Panc1 (cell line): ENCODE results near the gene CACNA1I. TPM values are rescaled to one million over a fixed set of nuclear protein-coding genes. Genes with fewer than 3 reads are reported as not detected.

Experiments used
- ATAC-seq: fragments of 200-7000 bp; cut with Tn5 transposase; 2 replicates; pipeline ENCODE4 v1.9.1; 2020; ENCODE audit warnings: mild to moderate bottlenecking, moderate library complexity
- BruUV-seq: library from RNA; stranded (reverse); fragments of 400-500 nt; replicated peaks from 2 replicates; lab custom pipeline; 2021; lab: Mats Ljungman, UMichigan
- CTCF ChIA-PET: fragments of 300-600 bp; sonication (Branson Sonifier 250); formaldehyde crosslinking; loops from one replicate; lab custom pipeline; 2022; ENCODE audit warnings: antibody characterized with exemption; lab: Charles Lee
- POLR2A ChIA-PET: fragments of 300-600 bp; sonication (Branson Sonifier 250); formaldehyde crosslinking; loops from one replicate; lab custom pipeline; 2022; ENCODE audit warnings: antibody characterized with exemption; lab: Charles Lee
- DNase-seq: peaks from one replicate; pipeline ENCODE4 v3.0.0-alpha.2; 2010; ENCODE audit warnings: low read depth, low spot score
- H3K27ac ChIP-seq: 2 replicates; pipeline ENCODE4 v1.5.1; 2011; ENCODE audit warnings: mild to moderate bottlenecking, low read length, inconsistent platforms
- H3K27me3 ChIP-seq: fragments of 200-500 bp; sonication (Bioruptor generic); 2 replicates; pipeline ENCODE4 v1.6.0; 2014; ENCODE audit warnings: low read length, inconsistent platforms; ENCODE audit not compliant: control insufficient read depth, insufficient read depth
- H3K36me3 ChIP-seq: fragments of 200-500 bp; sonication (Bioruptor generic); 2 replicates; pipeline ENCODE4 v1.5.1; 2014; ENCODE audit warnings: inconsistent platforms, mild to moderate bottlenecking, low read length, moderate library complexity; ENCODE audit not compliant: control insufficient read depth, insufficient read depth
- H3K4me1 ChIP-seq: 2 replicates; pipeline ENCODE4 v1.5.1; 2011; ENCODE audit warnings: inconsistent platforms, mild to moderate bottlenecking, low read length, moderate library complexity; ENCODE audit not compliant: control insufficient read depth, insufficient read depth
- H3K4me3 ChIP-seq, 2 experiments: 2 replicates each; pipeline ENCODE4 v1.5.1; 2011 to 2012; ENCODE audit warnings: low read depth in 2 of 2, low read length in 2 of 2, mild to moderate bottlenecking in 2 of 2, inconsistent platforms in 1 of 2, moderate library complexity in 1 of 2
- H3K9me3 ChIP-seq: fragments of 200-500 bp; sonication (Bioruptor generic); 2 replicates; pipeline ENCODE4 v1.5.1; 2014; ENCODE audit warnings: low read depth, mild to moderate bottlenecking, inconsistent platforms, low read length, moderate library complexity; ENCODE audit not compliant: control insufficient read depth, insufficient read depth
- CTCF ChIP-seq: fragments of 450-650 bp; IDR thresholded peaks from 2 replicates; pipeline ENCODE4 v1.5.1; 2017; ENCODE audit warnings: mild to moderate bottlenecking
- POLR2AphosphoS5 ChIP-seq: IDR thresholded peaks from 2 replicates; pipeline ENCODE4 v1.6.1; 2012; ENCODE audit warnings: mild to moderate bottlenecking, low read depth, low read length, moderate library complexity
- REST ChIP-seq, 2 experiments: IDR thresholded peaks; 2 replicates each; pipeline ENCODE4 v1.6.1; 2011 to 2012; ENCODE audit warnings: low read depth in 2 of 2, control low read depth in 1 of 2, low read length in 1 of 2, mild to moderate bottlenecking in 1 of 2, moderate library complexity in 1 of 2; ENCODE audit not compliant: insufficient read depth in 1 of 2
- SIN3A ChIP-seq: IDR thresholded peaks from 2 replicates; pipeline ENCODE4 v1.6.1; 2012; ENCODE audit warnings: low read depth, mild to moderate bottlenecking, low read length, moderate library complexity, borderline replicate concordance; ENCODE audit not compliant: insufficient read depth
- TCF7L2 ChIP-seq: IDR thresholded peaks from 2 replicates; pipeline ENCODE4 v1.6.1; 2011; ENCODE audit warnings: mild to moderate bottlenecking, low read depth, low read length, inconsistent platforms
- in situ Hi-C: cut with HindIII; loops from 2 replicates; pipeline ENCODE4 v1.10.0; 2016; ENCODE audit warnings: low sequenced_read_pairs, low pct_unique_long_range_greater_than_20kb
- intact Hi-C: fragments of 100-400 bp; cut with micrococcal nuclease; formaldehyde crosslinking; loops from one replicate; pipeline ENCODE4 v1.10.0; 2022; ENCODE audit not compliant: unreplicated experiment
- total RNA-seq: library from RNA; stranded (reverse); gene quantifications from one replicate; pipeline ENCODE4 v1.2.1, GENCODE V29; 2021; ENCODE audit not compliant: unreplicated experiment

The CACNA1I gene
- total RNA-seq, 1 experiment from 2014 or later: 0.23 TPM

DNA sequence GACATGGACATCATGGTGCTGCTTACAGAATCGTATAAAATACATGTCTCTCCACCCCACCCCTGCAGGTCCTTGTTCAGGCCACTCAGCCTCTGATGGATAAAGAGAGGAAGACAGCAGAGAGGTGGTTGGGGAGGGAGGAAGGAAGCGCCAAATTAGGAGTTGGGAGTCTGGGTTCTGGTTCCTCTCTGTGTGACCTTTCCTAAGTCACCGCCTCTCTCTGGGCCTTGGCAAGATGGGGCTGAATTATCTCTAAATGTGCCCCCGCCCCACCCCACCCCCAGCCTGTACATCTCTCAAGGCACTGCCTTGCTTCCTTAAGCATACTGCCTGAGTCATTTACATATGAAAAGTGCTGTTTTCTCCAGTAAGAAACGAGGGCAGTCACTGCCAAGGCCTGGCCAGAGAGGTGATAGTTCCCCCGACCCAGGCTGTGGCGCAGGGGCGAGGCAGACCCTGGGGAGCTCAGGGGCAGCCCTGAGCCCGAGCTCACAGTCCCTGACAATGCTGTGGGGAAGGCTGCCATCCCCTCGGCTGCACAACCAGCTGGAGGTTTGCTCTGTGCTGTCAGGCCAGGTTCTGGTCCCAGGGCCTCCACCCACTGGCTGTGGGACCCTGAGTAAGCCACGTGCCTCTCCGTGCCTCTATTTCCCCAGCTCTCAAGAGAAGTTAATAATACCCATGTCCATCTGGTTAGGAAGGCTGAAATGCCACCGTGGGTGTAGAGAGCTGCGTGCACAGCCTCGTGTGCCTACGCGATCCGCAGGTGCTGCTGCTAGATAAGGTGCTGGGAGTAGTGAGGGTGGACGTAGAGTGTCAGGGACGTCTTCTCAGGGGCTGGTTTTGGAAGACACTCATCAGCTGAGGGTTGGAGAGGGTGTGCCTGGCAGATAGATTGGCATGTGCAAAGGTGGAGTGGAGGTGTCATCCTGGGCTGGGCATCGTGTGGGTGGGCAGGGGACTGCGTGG is 55.3 kb downstream of the CACNA1I start:
- Histone ChIP-seq H3K4me3 (no peak overlapping the region), H3K9me3 (no peaks in the 10 kb centered on the region), H3K27ac (no peak overlapping the region), H3K27me3 (no peaks in the 10 kb centered on the region), H3K36me3 (no peaks in the 10 kb centered on the region), H3K4me1 (no peaks in the 10 kb centered on the region)
- POLR2A ChIA-PET: no interaction called here
- intact Hi-C loops: no loop called here
- TF ChIP-seq CTCF: no peak
- no peak for TF ChIP-seq SIN3A
- TF ChIP-seq TCF7L2: no peak
- no peak for TF ChIP-seq REST (IDR thresholded peaks at IDR 0.05; ENCODE audit: insufficient read depth in 1 of 2, low read depth in 2 of 2, low read length in 1 of 2)
- TF ChIP-seq POLR2AphosphoS5: no peak
- no peak for DNase-seq
- ATAC-seq: no peak
- CTCF ChIA-PET: interaction anchor here (0.6 kb wide), 1 partner anchor 123 kb away, joined by 7 read pairs; no protein-coding TSS in a partner anchor
- no TSS peak for BruUV-seq
- in situ Hi-C loops: no loop called here

DNA sequence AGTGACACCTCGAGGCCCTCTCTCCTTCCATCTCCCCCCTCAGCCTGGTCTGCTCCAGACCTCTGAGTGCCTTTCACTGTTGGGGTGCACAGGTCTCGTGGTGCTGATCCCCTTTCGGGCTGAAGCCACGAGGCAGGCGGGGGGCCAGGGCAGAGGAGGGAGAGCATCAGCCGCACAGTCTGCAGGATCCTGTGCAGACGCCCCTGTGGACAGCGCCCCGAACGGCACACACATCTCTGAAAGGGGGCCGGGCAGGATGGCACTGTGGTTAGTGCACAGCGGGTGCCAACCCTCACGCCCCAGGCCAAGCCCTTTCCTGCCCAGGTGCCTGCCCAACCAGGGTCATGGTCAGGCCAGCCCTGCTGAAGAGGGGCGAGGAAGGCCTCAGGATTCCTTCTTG is 56.7 kb downstream of the CACNA1I start:
- no peaks in the 10 kb centered on the region for H3K4me1 ChIP-seq
- ChIA-PET POLR2A (no interaction called here), CTCF (no interaction called here)
- in situ Hi-C loops: no loop called here
- DNase-seq (no peak), ATAC-seq (no peak)
- no peaks in the 10 kb centered on the region for H3K9me3 ChIP-seq
- no peaks in the 10 kb centered on the region for H3K27me3 ChIP-seq
- H3K27ac ChIP-seq: no peak overlapping the region
- intact Hi-C loops: no loop called here
- no peak for TF ChIP-seq TCF7L2
- H3K4me3 ChIP-seq: no peak overlapping the region
- no TSS peak for BruUV-seq
- H3K36me3 ChIP-seq: no peaks in the 10 kb centered on the region
